Spleen (tissue), 11 donors: ENCODE measurements around the gene BANP. TPM values are rescaled to one million over a fixed set of nuclear protein-coding genes. Genes with fewer than 3 reads are reported as not detected.

ENCODE experiments used
- DNase-seq: peaks from one replicate; pipeline ENCODE4 v3.0.0-alpha.2; 2020
- H3K27ac ChIP-seq, 8 donors: fragments of 200-600 bp; sonication (generic) in 7 of 8; 1 replicate in 4 of 8; 2 replicates in 4 of 8; pipeline versions ENCODE4 v1.5.0 to v1.8.0; 2016 to 2021; ENCODE audit warnings: inconsistent platforms in 4 of 8, mild to moderate bottlenecking in 4 of 8, moderate library complexity in 1 of 8
- H3K27me3 ChIP-seq, 7 donors: fragments of 200-600 bp; sonication (generic) in 6 of 7; replicated peaks in 1 of 7; 1 replicate in 4 of 7; 2 replicates in 3 of 7; pipeline versions ENCODE4 v1.5.0 to v1.8.0; 2016 to 2021; ENCODE audit warnings: inconsistent platforms in 3 of 7, mild to moderate bottlenecking in 1 of 7
- H3K36me3 ChIP-seq, 6 donors: fragments of 200-600 bp; sonication (generic) in 5 of 6; 1 replicate in 4 of 6; 2 replicates in 2 of 6; pipeline versions ENCODE4 v1.5.0 to v1.8.0; 2016 to 2021; ENCODE audit warnings: inconsistent platforms in 2 of 6
- H3K4me1 ChIP-seq, 6 donors: fragments of 200-600 bp; sonication (generic) in 5 of 6; 1 replicate in 3 of 6; 2 replicates in 3 of 6; pipeline versions ENCODE4 v1.5.0 to v1.8.0; 2016 to 2021; ENCODE audit warnings: inconsistent platforms in 3 of 6
- H3K4me3 ChIP-seq, 8 donors: fragments of 200-600 bp; sonication (generic) in 7 of 8; 1 replicate in 4 of 8; 2 replicates in 4 of 8; pipeline versions ENCODE4 v1.5.0 to v1.8.0; 2016 to 2021; ENCODE audit warnings: inconsistent platforms in 4 of 8, mild to moderate bottlenecking in 4 of 8, moderate library complexity in 2 of 8
- H3K9me3 ChIP-seq, 8 donors: fragments of 200-600 bp; sonication (generic) in 7 of 8; 1 replicate in 4 of 8; 2 replicates in 4 of 8; pipeline versions ENCODE4 v1.5.0 to v1.8.0; 2016 to 2021; ENCODE audit warnings: inconsistent platforms in 4 of 8
- CTCF ChIP-seq, 11 experiments: fragments of 200-600 bp in 7 of 11; fragments of 450-650 bp in 4 of 11; sonication (generic) in 4 of 11; IDR thresholded peaks in 8 of 11; conservative IDR thresholded peaks in 3 of 11; 1 replicate in 7 of 11; 2 replicates in 4 of 11; pipeline versions ENCODE4 v1.4.0 to v1.8.0; 2016 to 2021; ENCODE audit warnings: antibody characterized with exemption in 11 of 11, inconsistent platforms in 4 of 11, mild to moderate bottlenecking in 1 of 11
- POLR2A ChIP-seq, 3 donors: fragments of 450-650 bp; IDR thresholded peaks; one replicate each; pipeline ENCODE4 v1.5.1; 2017; ENCODE audit warnings: antibody characterized with exemption in 3 of 3, mild to moderate bottlenecking in 1 of 3
- POLR2AphosphoS5 ChIP-seq, 3 donors: sonication (generic); formaldehyde crosslinking; IDR thresholded peaks; one replicate each; pipeline ENCODE4 v1.5.1; 2017; ENCODE audit warnings: antibody characterized with exemption in 3 of 3
- WGBS, 5 donors: extraction: QIAGEN DNeasy Blood & Tissue Kit in 3 of 5; methylation state at CpG; one replicate each; pipeline versions ENCODE4 v1.1.5 to v1.1.7; 2013 to 2018; 5-methylcytosine and 5-hydroxymethylcytosine counted together
- intact Hi-C: fragments of 100-400 bp; cut with DNase I; formaldehyde crosslinking; loops from one replicate; pipeline ENCODE4 v1.15.0; 2023; ENCODE audit warnings: low total_unique reads
- polyA plus RNA-seq, 3 donors: library from polyadenylated mRNA; stranded (reverse); fragments of 200-250 nt; gene quantifications; one replicate each; pipeline ENCODE4 v1.2.1, GENCODE V29; 2013
- total RNA-seq, 7 donors: library from RNA; depleted of rRNA in 3 of 7; stranded (reverse); fragments of >200 nt in 3 of 7; fragmentation: NEBNext Ultra II Directional in 4 of 7; extraction: Animal tissue kit (Norgen Biotek cat#: 25700) in 4 of 7; gene quantifications; one replicate each; pipeline versions ENCODE4 v1.1.0 to v1.2.1, GENCODE V29; 2016 to 2021
- donor health status: healthy with polysubstance abuse.
- donor health status: DM: no; HTN: no; CAD: no; lungs with moderate emphysema.
- donor health status: DM: no; HTN: no; CAD: no.
- donor health status: Bipolar disorder and iron deficiency.
- donor health status: healthy.
- donor health status: DM: no; HTN: no; CAD: no.
- donor health status: DM: yes; HTN: yes; CAD: no.

Gene BANP
- total and polyA plus RNA-seq, 10 donors, result 15.9 to 57.1 (median 42.7) TPM

GRCh38 chr16:88072571-88073001, 121.4 kb downstream of the BANP start:
- WGBS, 5 donors, result 94 to 100% (median 96%) methylated on average over 3 to 23 of the region's 23 CpGs
- Histone ChIP-seq H3K36me3 (peaks cover 0 to 100% (median 59%) of the 10 kb centered on the region in 6 donors), H3K4me1 (peaks cover 0 to 36% (median 17%) of the 10 kb centered on the region in 6 donors), H3K27ac (no peak overlapping the region), H3K27me3 (no peaks in the 10 kb centered on the region), H3K4me3 (no peak overlapping the region), H3K9me3 (no peaks in the 10 kb centered on the region)
- DNase-seq, result peak; percentile 67
- intact Hi-C loops, result no loop called here
- TF ChIP-seq CTCF (IDR thresholded peaks at IDR 0.05 in 8 of 11, conservative IDR thresholded peaks at IDR 0.05 in 3 of 11), result no peak
- TF ChIP-seq POLR2AphosphoS5 (IDR thresholded peaks at IDR 0.05), result no peak
- no peak for TF ChIP-seq POLR2A (IDR thresholded peaks at IDR 0.05)

DNA sequence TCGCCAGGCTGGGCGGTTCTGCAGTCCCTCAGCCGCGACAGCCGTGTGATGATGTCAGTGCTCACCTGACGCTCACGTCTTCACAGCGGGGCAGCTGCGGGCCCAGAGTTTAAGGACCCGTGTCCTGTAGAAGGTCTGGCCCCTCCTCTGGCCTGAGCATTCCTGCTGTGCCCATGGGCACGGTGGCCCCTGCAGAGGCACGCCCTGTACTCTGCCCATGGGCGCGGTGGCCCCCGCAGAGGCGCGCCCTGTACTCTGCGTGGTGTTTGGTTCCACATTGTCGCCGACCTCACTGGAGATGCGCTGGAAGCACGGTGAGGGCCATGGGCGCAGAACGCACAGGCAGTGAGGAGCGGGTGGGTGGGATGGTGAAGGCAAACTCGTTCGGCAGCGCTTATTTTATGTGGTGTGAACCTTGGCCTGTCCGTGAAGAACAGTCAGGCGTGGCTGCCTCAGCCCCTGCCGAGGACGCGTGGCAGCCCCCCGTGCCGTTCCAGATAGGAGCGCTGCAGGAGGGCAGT, 122.0 kb downstream of the BANP start:
- WGBS, 5 donors, result 90 to 97% (median 93%) methylated on average over 23 to 36 of the region's 36 CpGs
- H3K27me3 ChIP-seq, result no peaks in the 10 kb centered on the region
- no peak overlapping the region for H3K4me3 ChIP-seq
- intact Hi-C loops, result no loop called here
- peaks cover 0 to 100% (median 64%) of the 10 kb centered on the region in 6 donors for H3K36me3 ChIP-seq
- no peak overlapping the region for H3K27ac ChIP-seq
- peak; percentile 64 for DNase-seq
- TF ChIP-seq CTCF (IDR thresholded peaks at IDR 0.05 in 8 of 11, conservative IDR thresholded peaks at IDR 0.05 in 3 of 11), result no peak
- no peak for TF ChIP-seq POLR2AphosphoS5 (IDR thresholded peaks at IDR 0.05)
- no peak for TF ChIP-seq POLR2A (IDR thresholded peaks at IDR 0.05)
- no peaks in the 10 kb centered on the region for H3K9me3 ChIP-seq
- H3K4me1 ChIP-seq, result peaks cover 0 to 30% (median 13%) of the 10 kb centered on the region in 6 donors

- intact Hi-C loops, result no loop called here
- H3K4me1 ChIP-seq, result peaks cover 0 to 22% (median 5%) of the 10 kb centered on the region in 6 donors
- H3K36me3 ChIP-seq, result peaks cover 0 to 100% (median 70%) of the 10 kb centered on the region in 6 donors
These were observed 122.8 kb downstream of the BANP start for GRCh38 chr16:88074041-88074440.

More at GRCh38 chr16:88074041-88074440, 122.8 kb downstream of the BANP start:
- no peaks in the 10 kb centered on the region for H3K27me3 ChIP-seq
- H3K27ac ChIP-seq, result no peak overlapping the region
- DNase-seq, result peak; percentile 39
- WGBS, 5 donors, result 92 to 97% (median 96%) methylated on average over 5 to 6 of the region's 6 CpGs
- TF ChIP-seq POLR2A (IDR thresholded peaks at IDR 0.05) (no peak), CTCF (IDR thresholded peaks at IDR 0.05 in 8 of 11, conservative IDR thresholded peaks at IDR 0.05 in 3 of 11) (no peak), POLR2AphosphoS5 (IDR thresholded peaks at IDR 0.05) (no peak)
- no peak overlapping the region for H3K4me3 ChIP-seq
- H3K9me3 ChIP-seq, result no peaks in the 10 kb centered on the region
